ENCODE results near the gene SOX1. TPM values are rescaled to one million over a fixed set of nuclear protein-coding genes. Genes with fewer than 3 reads are reported as not detected.

Gene SOX1
- total RNA-seq, 1 donor from 2014 or later, result 0.57 TPM

GRCh38 chr13:112096959-112097358 is 30.0 kb downstream of the SOX1 start:
- Mint-ChIP-seq H3K4me3 (ENCODE audit: low read depth) (no peak overlapping the region), H3K27ac (no peak overlapping the region), H3K36me3 (ENCODE audit: insufficient read depth) (no peaks in the 10 kb centered on the region), H3K4me1 (ENCODE audit: low read depth) (no peaks in the 10 kb centered on the region), H3K27me3 (peaks cover 97% of the 10 kb centered on the region), H3K9me3 (ENCODE audit: low read depth) (no peaks in the 10 kb centered on the region)
- DNase-seq (ENCODE audit: low spot score, unreplicated experiment), result no peak
- TF ChIP-seq CTCF (IDR thresholded peaks at IDR 0.05; ENCODE audit: unreplicated experiment), result no peak

GRCh38 chr13:112097770-112098169 is 30.8 kb downstream of the SOX1 start:
- H3K9me3 Mint-ChIP-seq (ENCODE audit: low read depth), result no peaks in the 10 kb centered on the region

GRCh38 chr13:112098699-112099098 is 31.8 kb downstream of the SOX1 start:
- no peaks in the 10 kb centered on the region for H3K4me1 Mint-ChIP-seq (ENCODE audit: low read depth)
- H3K36me3 Mint-ChIP-seq (ENCODE audit: insufficient read depth), result no peaks in the 10 kb centered on the region
- H3K27ac Mint-ChIP-seq, result no peak overlapping the region
- H3K27me3 Mint-ChIP-seq, result peaks cover 94% of the 10 kb centered on the region
- no peak for TF ChIP-seq CTCF (IDR thresholded peaks at IDR 0.05; ENCODE audit: unreplicated experiment)
- DNase-seq (ENCODE audit: low spot score, unreplicated experiment), result no peak
- H3K4me3 Mint-ChIP-seq (ENCODE audit: low read depth), result no peak overlapping the region
- no peaks in the 10 kb centered on the region for H3K9me3 Mint-ChIP-seq (ENCODE audit: low read depth)

More at GRCh38 chr13:112097770-112098169, 30.8 kb downstream of the SOX1 start:
- Mint-ChIP-seq H3K4me3 (ENCODE audit: low read depth) (no peak overlapping the region), H3K27me3 (peaks cover 97% of the 10 kb centered on the region), H3K4me1 (ENCODE audit: low read depth) (no peaks in the 10 kb centered on the region), H3K27ac (no peak overlapping the region), H3K36me3 (ENCODE audit: insufficient read depth) (no peaks in the 10 kb centered on the region)
- DNase-seq (ENCODE audit: low spot score, unreplicated experiment), result no peak
- no peak for TF ChIP-seq CTCF (IDR thresholded peaks at IDR 0.05; ENCODE audit: unreplicated experiment)

GRCh38 chr13:112101360-112101930 is 34.5 kb downstream of the SOX1 start:
- Mint-ChIP-seq H3K9me3 (ENCODE audit: low read depth) (no peaks in the 10 kb centered on the region), H3K4me3 (ENCODE audit: low read depth) (no peak overlapping the region), H3K27ac (no peak overlapping the region), H3K27me3 (peaks cover 90% of the 10 kb centered on the region), H3K4me1 (ENCODE audit: low read depth) (peaks cover 7% of the 10 kb centered on the region), H3K36me3 (ENCODE audit: insufficient read depth) (no peaks in the 10 kb centered on the region)
- TF ChIP-seq CTCF (IDR thresholded peaks at IDR 0.05; ENCODE audit: unreplicated experiment), result no peak
- DNase-seq (ENCODE audit: low spot score, unreplicated experiment), result no peak

- H3K9me3 Mint-ChIP-seq (ENCODE audit: low read depth), result no peaks in the 10 kb centered on the region
- no peaks in the 10 kb centered on the region for H3K36me3 Mint-ChIP-seq (ENCODE audit: insufficient read depth)
- peaks cover 9% of the 10 kb centered on the region for H3K4me1 Mint-ChIP-seq (ENCODE audit: low read depth)
- no peak overlapping the region for H3K27ac Mint-ChIP-seq
- DNase-seq (ENCODE audit: low spot score, unreplicated experiment), result no peak
- no peak overlapping the region for H3K4me3 Mint-ChIP-seq (ENCODE audit: low read depth)
- peaks cover 90% of the 10 kb centered on the region for H3K27me3 Mint-ChIP-seq
- no peak for TF ChIP-seq CTCF (IDR thresholded peaks at IDR 0.05; ENCODE audit: unreplicated experiment)
These were observed 35.3 kb downstream of the SOX1 start for GRCh38 chr13:112102243-112102642.

All from progenitor cell of endocrine pancreas (in vitro differentiated cells).